ENCODE measurements around the gene ARMH1. TPM values are rescaled to one million over a fixed set of nuclear protein-coding genes. Genes with fewer than 3 reads are reported as not detected.

ARMH1 gene
- total and polyA plus RNA-seq, 8 donors, result 0.42 to 10.7 (median 1.7) TPM

- peaks cover 6 to 68% (median 25%) of the 10 kb centered on the region in 3 donors for H3K36me3 ChIP-seq
- intact Hi-C loops (cut with DNase I), result no loop called here
- no peaks in the 10 kb centered on the region for H3K27me3 ChIP-seq
- H3K9me3 ChIP-seq, result no peaks in the 10 kb centered on the region
- no peak overlapping the region for H3K27ac ChIP-seq
- H3K4me1 ChIP-seq, result no peaks in the 10 kb centered on the region
- TF ChIP-seq CTCF (IDR thresholded peaks at IDR 0.05), result no peak
- FAIRE-seq, result no peak
- H3K4me3 ChIP-seq, result no peak overlapping the region
- ATAC-seq, result peak in 1 of 4 donors; percentile 33
- 77% methylated on average over 24 of the region's 24 CpGs for WGBS, 2 donors
- peak in 1 of 6 donors; percentile 21 for DNase-seq
Observed at GRCh38 chr1:44640200-44640853, 34.2 kb upstream of the ARMH1 start.

- intact Hi-C loops (cut with DNase I), result no loop called here
- no peak overlapping the region for H3K4me3 ChIP-seq
- no peaks in the 10 kb centered on the region for H3K9me3 ChIP-seq
- no peak for ATAC-seq
- no peak overlapping the region for H3K27ac ChIP-seq
- H3K36me3 ChIP-seq, result peaks cover 0 to 67% (median 24%) of the 10 kb centered on the region in 3 donors
- 79% methylated on average over 12 of the region's 12 CpGs for WGBS, 2 donors
- DNase-seq, result peak in 1 of 6 donors; percentile 9
- H3K4me1 ChIP-seq, result no peaks in the 10 kb centered on the region
- no peak for FAIRE-seq
- no peak for TF ChIP-seq CTCF (IDR thresholded peaks at IDR 0.05)
- no peaks in the 10 kb centered on the region for H3K27me3 ChIP-seq
Observed at GRCh38 chr1:44641126-44642102, 33.1 kb upstream of the ARMH1 start.

GRCh38 chr1:44642255-44642654 lies 32.3 kb upstream of the ARMH1 start:
- ATAC-seq, result no peak
- DNase-seq, result peak in 1 of 6 donors; percentile 20
- no peaks in the 10 kb centered on the region for H3K4me1 ChIP-seq
- H3K36me3 ChIP-seq, result peaks cover 0 to 59% (median 17%) of the 10 kb centered on the region in 3 donors
- no peaks in the 10 kb centered on the region for H3K9me3 ChIP-seq
- no peak overlapping the region for H3K27ac ChIP-seq
- H3K4me3 ChIP-seq, result no peak overlapping the region
- TF ChIP-seq CTCF (IDR thresholded peaks at IDR 0.05), result no peak
- intact Hi-C loops (cut with DNase I), result no loop called here
- FAIRE-seq, result no peak
- no peaks in the 10 kb centered on the region for H3K27me3 ChIP-seq
- WGBS, 2 donors, result 95 to 96% methylated on average over 2 of the region's 2 CpGs

- Histone ChIP-seq H3K36me3 (peaks cover 0 to 52% (median 17%) of the 10 kb centered on the region in 3 donors), H3K4me3 (no peak overlapping the region), H3K9me3 (no peaks in the 10 kb centered on the region), H3K27ac (no peak overlapping the region), H3K4me1 (no peaks in the 10 kb centered on the region), H3K27me3 (no peaks in the 10 kb centered on the region)
- intact Hi-C loops (cut with DNase I), result no loop called here
- DNase-seq, result no peak
- no peak for FAIRE-seq
- 67 to 80% methylated on average over 3 of the region's 3 CpGs for WGBS, 2 donors
- no peak for TF ChIP-seq CTCF (IDR thresholded peaks at IDR 0.05)
- ATAC-seq, result no peak
Observed at GRCh38 chr1:44642925-44643324, 31.6 kb upstream of the ARMH1 start.

Data from pancreas (tissue), 10 donors.